Lower lobe of right lung (tissue), 2 donors: Measurements from ENCODE around the gene ADCY5. TPM values are rescaled to one million over a fixed set of nuclear protein-coding genes. Genes with fewer than 3 reads are reported as not detected.

Experiments
- ATAC-seq, 2 donors: fragments of 200-7000 bp; cut with Tn5 transposase; one replicate each; pipeline ENCODE4 v1.9.1; 2020 to 2022; ENCODE audit warnings: mild to moderate bottlenecking in 2 of 2, moderate library complexity in 2 of 2
- DNase-seq: peaks from one replicate; pipeline ENCODE4 v3.0.0-alpha.2; 2020
- H3K27ac ChIP-seq: fragments of 200-600 bp; one replicate; pipeline ENCODE4 v1.8.0; 2022
- H3K27me3 ChIP-seq: fragments of 200-600 bp; one replicate; pipeline ENCODE4 v1.8.0; 2022; ENCODE audit warnings: low read depth
- H3K36me3 ChIP-seq: fragments of 200-600 bp; one replicate; pipeline ENCODE4 v1.8.0; 2022; ENCODE audit warnings: mild to moderate bottlenecking
- H3K4me1 ChIP-seq: fragments of 200-600 bp; one replicate; pipeline ENCODE4 v1.8.0; 2022
- H3K4me3 ChIP-seq: fragments of 200-600 bp; one replicate; pipeline ENCODE4 v1.8.0; 2022; ENCODE audit warnings: mild to moderate bottlenecking
- H3K9me3 ChIP-seq: fragments of 200-600 bp; one replicate; pipeline ENCODE4 v1.8.0; 2022
- CTCF ChIP-seq: fragments of 200-600 bp; IDR thresholded peaks from one replicate; pipeline ENCODE4 v1.8.0; 2022; ENCODE audit warnings: antibody characterized with exemption, mild to moderate bottlenecking
- intact Hi-C: fragments of 100-400 bp; cut with DNase I; formaldehyde crosslinking; loops from one replicate; pipeline ENCODE4 v1.11.0; 2022
- total RNA-seq: library from RNA; stranded (reverse); fragmentation: NEBNext Ultra II Directional; extraction: Animal tissue kit (Norgen Biotek cat#: 25700); gene quantifications from one replicate; pipeline ENCODE4 v1.2.1, GENCODE V29; 2021
- donor health status: DM: no; HTN: yes; CAD: no; lungs with severe emphysema.

Gene ADCY5
- total RNA-seq, 1 donor from 2014 or later: 5.6 TPM

- Histone ChIP-seq H3K4me1 (no peaks in the 10 kb centered on the region), H3K9me3 (no peaks in the 10 kb centered on the region), H3K4me3 (no peak overlapping the region), H3K36me3 (no peaks in the 10 kb centered on the region), H3K27me3 (no peaks in the 10 kb centered on the region), H3K27ac (no peak overlapping the region)
- no peak for TF ChIP-seq CTCF
- intact Hi-C loops: no loop called here
- DNase-seq (no peak), ATAC-seq (no peak)
Observed at GRCh38 chr3:123297627-123297899, 151.3 kb downstream of the ADCY5 start.

GRCh38 chr3:123296836-123297626 is 151.9 kb downstream of the ADCY5 start:
- no peak for ATAC-seq
- no peak for DNase-seq
- Histone ChIP-seq H3K27ac (no peak overlapping the region), H3K27me3 (no peaks in the 10 kb centered on the region), H3K36me3 (no peaks in the 10 kb centered on the region), H3K4me3 (no peak overlapping the region), H3K9me3 (no peaks in the 10 kb centered on the region), H3K4me1 (no peaks in the 10 kb centered on the region)
- no peak for TF ChIP-seq CTCF
- intact Hi-C loops: no loop called here

GRCh38 chr3:123296261-123296660 is 152.6 kb downstream of the ADCY5 start:
- no peak for TF ChIP-seq CTCF
- no peaks in the 10 kb centered on the region for H3K9me3 ChIP-seq
- no peaks in the 10 kb centered on the region for H3K4me1 ChIP-seq
- ATAC-seq: no peak
- no peak for DNase-seq
- no peaks in the 10 kb centered on the region for H3K36me3 ChIP-seq
- H3K4me3 ChIP-seq: no peak overlapping the region
- H3K27me3 ChIP-seq: no peaks in the 10 kb centered on the region
- intact Hi-C loops: no loop called here
- H3K27ac ChIP-seq: no peak overlapping the region

- intact Hi-C loops: no loop called here
- Histone ChIP-seq H3K27ac (no peak overlapping the region), H3K4me3 (no peak overlapping the region), H3K27me3 (no peaks in the 10 kb centered on the region), H3K4me1 (no peaks in the 10 kb centered on the region), H3K9me3 (no peaks in the 10 kb centered on the region), H3K36me3 (no peaks in the 10 kb centered on the region)
- no peak for ATAC-seq
- no peak for DNase-seq
- TF ChIP-seq CTCF: no peak
Observed at GRCh38 chr3:123295901-123296250, 153.0 kb downstream of the ADCY5 start.

GRCh38 chr3:123295171-123295900 is 153.6 kb downstream of the ADCY5 start:
- intact Hi-C loops: no loop called here
- no peak for TF ChIP-seq CTCF

More at GRCh38 chr3:123295171-123295900, 153.6 kb downstream of the ADCY5 start:
- H3K4me1 ChIP-seq: no peaks in the 10 kb centered on the region
- H3K9me3 ChIP-seq: no peaks in the 10 kb centered on the region
- no peaks in the 10 kb centered on the region for H3K36me3 ChIP-seq
- no peak for ATAC-seq
- H3K27ac ChIP-seq: no peak overlapping the region
- no peak for DNase-seq
- no peaks in the 10 kb centered on the region for H3K27me3 ChIP-seq
- H3K4me3 ChIP-seq: no peak overlapping the region
